HG03045 (cell line): ENCODE results near the gene ZNF766.
"Not testable (repeated sequence)": the region's sequence is repeated elsewhere in the genome, so short reads cannot be mapped to it uniquely, and the experiment has no call there.

Source experiments
- ATAC-seq: cut with Tn5 transposase; IDR thresholded peaks from one replicate; pipeline ENCODE4 v1.9.1; 2021; ENCODE audit warnings: mild to moderate bottlenecking, moderate library complexity; ENCODE audit not compliant: unreplicated experiment

ZNF766 gene

DNA sequence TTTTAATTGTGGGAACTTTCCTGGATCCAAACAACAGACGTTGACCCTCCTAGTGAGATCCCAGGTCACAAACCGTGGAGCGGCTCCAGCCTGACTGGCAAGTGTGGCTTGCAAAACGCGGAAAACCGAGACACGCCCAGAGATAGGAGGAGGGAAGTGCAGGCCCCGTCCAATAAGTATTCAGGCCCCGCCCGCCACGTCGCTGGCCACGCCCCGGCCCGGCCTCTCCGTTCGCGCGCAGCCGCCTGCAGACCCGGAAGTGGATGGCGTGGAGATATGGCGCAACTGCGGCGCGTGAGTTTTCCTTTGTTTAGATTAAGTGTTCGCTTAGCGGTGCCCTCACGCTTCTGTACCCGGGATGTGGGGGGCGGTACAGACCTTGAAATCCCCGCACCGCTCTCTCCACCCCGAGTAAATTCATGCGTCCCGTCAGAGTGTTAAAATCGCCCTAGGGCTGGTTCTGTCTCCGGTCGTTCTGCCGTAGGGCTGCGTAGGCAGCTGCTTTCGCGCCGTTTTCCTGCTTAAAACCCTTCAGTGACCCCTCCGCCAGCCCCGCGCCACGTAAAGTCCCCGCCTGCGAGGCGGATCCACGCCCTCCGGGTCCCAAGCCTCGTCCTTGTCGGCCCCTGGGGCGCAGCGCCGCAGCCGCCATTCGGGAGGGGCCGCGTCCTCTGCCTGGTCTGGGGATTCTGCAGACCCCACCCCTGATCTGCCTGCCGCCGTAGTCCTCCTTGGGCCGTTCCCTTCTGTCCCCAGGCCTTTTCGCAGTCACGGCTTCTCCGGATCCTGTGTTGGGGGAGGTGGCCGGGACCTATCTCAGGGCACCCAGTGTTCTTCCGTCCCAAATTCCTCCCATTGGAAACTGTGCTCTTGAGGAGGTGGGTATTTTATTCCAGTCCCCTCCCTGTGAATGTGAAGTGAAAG lies at the start of gene ZNF766:
ZNF766 (plus strand) TSS at position 250 of the 924 bp plus-strand sequence; CDS start at position 277, 27 bp downstream.
- ATAC-seq, result peak; percentile 92

DNA sequence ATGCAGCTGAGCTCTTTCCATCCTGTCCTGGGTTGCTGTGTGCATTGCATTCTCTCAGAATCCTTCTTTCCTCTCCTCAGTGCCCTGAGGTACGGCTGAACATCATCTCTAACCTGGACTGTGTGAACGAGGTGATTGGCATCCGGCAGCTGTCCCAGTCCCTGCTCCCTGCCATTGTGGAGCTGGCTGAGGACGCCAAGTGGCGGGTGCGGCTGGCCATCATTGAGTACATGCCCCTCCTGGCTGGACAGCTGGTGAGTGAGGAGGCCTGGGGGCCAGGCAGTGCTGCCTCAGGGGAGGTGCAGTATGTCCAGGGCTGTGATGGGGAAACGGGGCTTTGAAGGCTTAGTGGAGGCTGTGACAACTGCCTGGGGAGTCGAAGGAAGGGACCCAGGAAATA lies 49.8 kb upstream of the ZNF766 start:
- no peak for ATAC-seq

DNA sequence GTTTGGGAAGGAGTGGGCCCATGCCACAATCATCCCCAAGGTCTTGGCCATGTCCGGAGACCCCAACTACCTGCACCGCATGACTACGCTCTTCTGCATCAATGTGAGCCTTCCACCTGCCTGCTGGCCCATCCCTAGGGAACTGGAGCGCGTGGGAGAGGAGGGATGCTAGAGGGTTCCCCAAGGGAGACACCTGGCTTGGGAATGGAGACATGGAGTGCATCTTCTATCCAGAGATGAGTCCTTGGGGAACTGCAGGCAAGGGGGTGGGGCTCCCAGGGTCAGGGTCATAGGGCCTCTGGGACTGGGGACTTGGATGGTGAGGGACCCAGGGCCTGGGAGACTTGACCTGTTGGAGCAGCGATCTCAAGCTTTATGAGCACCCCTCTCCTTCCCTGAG lies 48.4 kb upstream of the ZNF766 start:
- ATAC-seq, result no peak

DNA sequence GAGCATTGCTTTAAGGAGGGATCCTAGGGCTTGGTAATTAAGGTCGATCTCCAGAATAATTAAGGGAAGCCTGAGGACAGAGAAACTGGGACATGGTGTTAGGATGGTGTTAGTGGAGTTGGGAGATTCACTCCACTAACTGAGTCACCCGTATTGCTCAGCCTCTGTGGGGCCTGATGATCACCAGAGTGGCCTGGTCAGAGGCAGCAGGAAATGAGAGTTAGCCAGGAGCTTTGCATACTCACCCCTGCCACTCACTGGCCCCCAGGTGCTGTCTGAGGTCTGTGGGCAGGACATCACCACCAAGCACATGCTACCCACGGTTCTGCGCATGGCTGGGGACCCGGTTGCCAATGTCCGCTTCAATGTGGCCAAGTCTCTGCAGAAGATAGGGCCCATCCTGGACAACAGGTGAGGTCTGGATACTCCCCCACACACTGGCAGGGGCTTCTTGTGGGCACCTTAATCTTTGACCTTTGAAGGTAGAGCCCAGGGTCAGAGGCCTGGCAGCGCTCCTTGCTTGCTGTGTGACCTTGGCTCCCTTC lies 47.5 kb upstream of the ZNF766 start:
- ATAC-seq, result no peak

- no peak for ATAC-seq
These were observed 45.2 kb upstream of the ZNF766 start for GRCh38 chr19:52224211-52224610.

DNA sequence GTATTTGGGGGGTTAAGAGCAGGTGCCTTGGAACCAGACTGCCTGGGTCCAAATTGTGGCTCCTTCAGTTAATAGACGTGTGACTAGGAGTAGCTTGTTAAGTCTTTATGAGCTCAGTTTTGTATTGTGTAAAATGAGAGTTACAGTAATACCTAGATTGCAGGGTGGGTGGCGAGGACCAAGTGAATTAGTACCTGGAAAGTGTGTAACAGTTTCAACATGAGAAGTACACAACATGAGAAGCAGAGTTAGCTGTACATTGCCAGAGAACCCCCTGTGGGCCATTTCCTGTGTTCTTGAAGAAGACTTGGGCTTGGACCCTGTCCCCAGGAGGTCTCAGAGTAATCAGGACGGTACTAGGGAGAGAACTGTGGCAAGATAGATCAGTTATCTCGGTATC lies 42.7 kb upstream of the ZNF766 start:
- ATAC-seq, result no peak

DNA sequence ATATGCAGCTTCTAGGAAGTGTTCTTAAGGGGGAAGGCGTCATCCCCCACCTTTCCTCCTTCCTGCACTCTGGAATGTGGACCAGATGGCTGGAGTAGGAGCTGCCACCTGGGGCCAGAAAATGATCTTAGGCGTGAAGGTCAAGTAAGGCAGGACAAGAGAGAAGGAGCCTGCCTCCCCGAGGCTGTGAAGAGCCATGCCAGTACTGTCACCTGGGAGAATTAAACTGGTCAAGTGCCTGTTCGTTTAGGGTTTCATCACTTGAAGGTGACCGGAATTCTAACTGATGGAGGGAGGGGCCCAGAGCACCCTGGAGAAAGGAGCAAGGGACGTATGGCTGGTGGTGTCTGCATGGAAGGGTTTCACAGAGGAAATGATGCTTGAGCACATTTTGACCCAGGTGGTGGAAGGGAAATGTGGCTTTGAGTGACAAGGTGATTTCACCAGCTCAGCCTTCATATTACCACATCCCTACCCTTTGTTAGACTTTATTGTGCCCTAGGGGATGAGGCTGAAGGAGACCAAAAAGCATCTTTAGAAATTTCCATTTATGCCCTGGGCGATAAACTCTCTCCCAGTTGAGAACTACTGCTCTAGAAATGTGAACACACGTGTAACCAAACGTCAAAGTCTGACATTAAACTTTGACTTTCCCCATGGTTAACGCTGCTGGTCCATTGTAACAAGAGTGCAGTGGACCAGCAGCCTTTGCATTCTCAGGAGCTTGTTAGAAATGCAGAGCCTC lies 42.0 kb upstream of the ZNF766 start:
- ATAC-seq, result no peak

DNA sequence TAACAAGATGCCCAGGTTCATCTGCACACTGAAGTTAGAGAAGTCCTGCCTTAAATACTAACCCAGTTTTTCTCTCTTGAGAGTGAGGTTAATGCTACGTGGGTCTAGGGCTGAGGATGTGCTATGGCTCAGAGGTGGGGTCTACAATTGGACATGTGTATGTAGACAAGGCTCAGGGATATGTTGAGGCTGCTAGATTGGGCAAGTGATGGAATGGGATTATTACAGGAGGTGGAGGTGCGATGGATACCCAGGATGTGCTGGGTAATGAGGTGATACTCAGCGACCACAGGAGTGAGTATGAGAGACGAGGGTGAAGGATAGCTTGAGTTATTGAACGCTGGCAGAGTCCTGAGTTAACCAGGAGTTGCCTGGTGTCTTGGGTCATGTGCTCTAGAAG lies 41.4 kb upstream of the ZNF766 start:
- no peak for ATAC-seq

DNA sequence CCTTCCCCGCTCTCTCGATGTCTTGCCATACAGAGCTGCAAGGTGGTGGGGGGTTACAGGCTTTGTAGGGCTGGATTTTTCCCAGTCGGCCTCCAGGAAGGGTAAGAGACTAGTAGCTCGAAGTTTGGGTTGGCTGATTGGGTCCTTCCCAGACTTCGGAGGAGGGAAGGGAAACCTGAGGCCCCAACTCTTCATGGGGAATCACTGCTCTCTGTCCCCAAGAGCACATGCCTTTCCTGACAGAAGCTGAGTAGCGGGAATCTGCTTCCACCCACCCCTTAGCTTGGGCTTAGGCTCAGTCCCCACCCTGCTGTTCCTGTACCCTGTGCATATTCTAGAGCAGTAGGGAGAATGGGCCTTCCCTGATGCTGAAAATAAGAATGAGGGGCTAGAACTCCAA lies 39.9 kb upstream of the ZNF766 start:
- no peak for ATAC-seq

DNA sequence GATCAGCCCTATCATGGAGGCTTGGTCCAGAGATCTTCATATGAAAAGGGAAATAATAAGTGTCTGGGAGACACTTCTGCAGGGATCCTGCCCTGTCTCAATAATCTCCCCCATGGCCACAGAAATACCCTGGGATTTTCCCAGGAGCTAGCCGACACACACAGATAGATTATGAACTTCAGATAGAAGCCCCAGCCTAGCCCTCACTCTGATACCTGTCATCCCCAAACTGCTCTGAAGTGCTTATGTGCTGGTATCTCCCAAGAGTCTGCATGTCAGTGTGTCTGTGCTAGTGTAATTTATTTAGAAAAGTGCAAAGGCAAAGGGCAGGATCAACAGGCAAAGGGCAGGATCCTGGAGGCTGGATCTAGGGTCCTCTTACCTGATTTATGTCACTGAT lies 38.7 kb upstream of the ZNF766 start:
- no peak for ATAC-seq

GRCh38 chr19:52231154-52231910 lies 38.1 kb upstream of the ZNF766 start:
- no peak for ATAC-seq

DNA sequence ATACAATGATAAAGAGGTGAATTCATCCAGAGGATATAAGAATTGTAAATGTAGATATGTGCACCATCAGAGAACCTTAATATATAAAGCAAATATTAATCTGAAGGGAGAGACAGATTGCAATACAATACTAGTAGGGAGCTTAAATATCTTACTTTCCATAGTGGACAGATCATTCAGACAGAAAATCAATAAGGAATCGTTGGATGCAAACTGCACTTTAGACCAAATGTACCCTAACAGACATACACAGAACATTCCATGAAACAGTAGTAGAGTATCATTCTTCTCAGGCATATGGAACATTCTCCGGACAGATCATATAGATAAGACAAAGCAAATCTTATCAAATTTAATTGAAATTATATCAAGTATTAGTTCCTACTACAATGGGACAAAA lies 35.0 kb upstream of the ZNF766 start:
- ATAC-seq, result no peak

DNA sequence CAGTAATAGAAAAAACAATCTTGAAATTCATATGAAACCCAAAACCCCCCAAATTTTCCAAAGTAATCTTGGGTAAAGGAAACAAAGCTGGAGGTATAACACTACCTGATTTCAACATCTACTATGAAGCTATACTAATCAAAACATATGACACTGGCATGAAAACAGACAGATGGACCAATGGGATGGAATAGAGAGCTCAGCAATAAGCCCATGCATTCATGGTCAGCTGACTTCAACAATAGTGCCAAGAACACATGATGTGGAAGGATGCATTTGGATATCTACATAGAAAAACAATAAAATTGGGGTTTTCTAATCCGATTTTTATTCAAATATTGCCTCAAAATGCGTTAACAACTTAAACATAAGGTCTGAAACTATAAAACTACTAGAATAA lies 32.2 kb upstream of the ZNF766 start:
- no peak for ATAC-seq

DNA sequence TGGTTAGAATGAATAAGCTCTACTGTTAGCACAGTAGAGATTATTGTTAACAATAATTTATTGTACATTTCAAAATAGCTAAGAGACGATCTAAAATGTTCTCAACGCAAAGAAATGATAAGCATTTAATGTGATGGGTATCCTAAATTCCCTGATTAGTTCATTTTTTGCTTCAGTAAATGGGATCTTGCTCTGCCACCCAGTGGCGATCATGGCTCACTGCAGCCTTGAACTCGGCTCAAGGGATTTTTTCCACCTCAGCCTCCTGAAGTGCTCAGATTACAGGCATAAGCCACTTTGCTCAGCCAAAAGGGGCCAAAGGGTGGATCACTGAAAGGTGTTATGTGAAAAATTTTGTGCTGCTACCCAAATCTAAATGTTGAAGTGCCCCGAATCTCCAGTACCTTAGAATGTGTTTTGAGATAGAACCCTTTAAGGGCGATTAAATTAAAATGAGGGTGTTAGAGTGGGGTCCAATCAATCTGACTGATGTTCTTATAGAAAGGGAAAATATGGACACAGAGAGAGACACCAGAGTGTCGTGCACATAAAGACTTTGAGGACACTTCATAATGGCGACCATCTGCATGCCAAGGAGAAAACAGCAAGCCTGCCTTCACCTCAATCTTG lies 31.5 kb upstream of the ZNF766 start:
- no peak for ATAC-seq

- ATAC-seq, result no peak
These were observed 25.4 kb upstream of the ZNF766 start for GRCh38 chr19:52244021-52244420.

GRCh38 chr19:52248241-52248640 lies 21.1 kb upstream of the ZNF766 start:
- ATAC-seq, result no peak

GRCh38 chr19:52258426-52258825 lies 11.0 kb upstream of the ZNF766 start:
- no peak for ATAC-seq

DNA sequence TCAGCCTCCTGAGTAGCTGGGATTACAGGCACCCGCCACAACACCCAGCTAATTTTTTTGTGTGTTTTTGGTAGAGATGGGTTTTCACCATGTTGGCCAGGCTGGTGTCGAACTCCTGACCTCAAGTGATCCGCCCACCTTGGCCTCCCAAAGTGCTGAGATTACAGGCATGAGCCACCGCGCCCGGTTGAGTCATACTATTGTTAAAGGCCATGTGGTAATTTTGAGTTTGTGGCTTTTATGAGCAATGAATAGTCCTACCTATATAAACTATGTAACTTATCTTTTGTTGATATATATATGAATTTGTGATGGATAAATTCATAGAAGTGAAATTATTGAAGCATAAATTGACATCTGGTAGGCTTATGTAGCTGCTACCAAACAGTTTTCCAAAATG lies 3.8 kb upstream of the ZNF766 start:
- ATAC-seq, result not testable (repeated sequence)

DNA sequence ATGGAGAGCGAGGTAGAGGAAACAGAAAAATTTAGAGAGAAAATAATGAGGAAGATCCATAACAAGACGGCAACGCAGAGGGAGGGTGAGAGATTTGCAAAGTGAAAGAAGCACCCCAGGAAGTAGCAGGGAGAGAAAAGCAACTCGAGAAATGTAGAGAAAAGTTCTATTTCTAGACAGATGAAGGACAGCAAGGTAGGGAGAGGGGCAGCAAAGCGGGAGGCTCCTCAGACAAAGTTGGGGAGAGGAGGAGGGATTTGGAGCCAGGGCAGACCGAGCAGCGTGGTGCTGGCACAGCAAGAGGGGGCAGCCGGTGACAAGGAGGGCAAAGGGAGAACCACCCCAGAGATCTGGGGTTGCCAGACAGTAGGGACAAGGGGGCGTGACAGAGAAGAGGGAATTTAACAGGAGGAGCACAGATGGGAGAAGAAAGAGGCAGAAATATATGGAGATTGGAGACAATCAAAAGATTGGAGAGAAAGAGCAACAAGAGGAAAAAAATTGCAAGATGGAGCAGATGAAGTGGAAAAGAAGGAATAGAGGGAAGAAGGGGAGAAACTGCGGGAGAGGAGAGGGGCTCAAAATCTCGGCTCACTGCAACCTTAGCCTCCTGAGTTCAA lies 989 bp downstream of the ZNF766 start:
- no peak for ATAC-seq

DNA sequence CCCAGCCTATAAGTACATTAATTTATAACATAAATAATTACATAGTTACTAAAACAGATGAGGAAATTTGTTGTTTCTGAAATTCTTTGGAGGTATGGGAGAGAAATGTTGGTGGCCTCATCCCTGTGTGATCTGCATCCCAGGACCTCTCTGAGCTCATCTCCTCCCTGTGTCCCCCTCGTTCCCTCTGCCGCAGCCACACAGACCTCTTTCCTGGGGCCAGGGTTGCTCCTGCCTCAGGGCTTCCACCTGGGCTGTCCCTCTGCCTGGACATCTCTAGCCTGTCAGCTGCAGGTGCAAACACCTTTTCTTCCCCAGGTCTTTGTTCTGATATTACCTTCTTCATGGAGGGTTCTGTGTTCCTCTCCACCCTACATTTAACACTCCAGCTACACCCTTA lies 3.9 kb downstream of the ZNF766 start:
- no peak for ATAC-seq
